Diencephalon (tissue), 1 donor: Measurements from ENCODE around the gene SPAG9. TPM values are rescaled to one million over a fixed set of nuclear protein-coding genes. Genes with fewer than 3 reads are reported as not detected.

ENCODE experiments used
- total RNA-seq: library from RNA; depleted of rRNA; stranded (reverse); fragments of >200 nt; gene quantifications from one replicate; pipeline ENCODE4 v1.2.3, GENCODE V29; 2014

The SPAG9 gene, protein sequence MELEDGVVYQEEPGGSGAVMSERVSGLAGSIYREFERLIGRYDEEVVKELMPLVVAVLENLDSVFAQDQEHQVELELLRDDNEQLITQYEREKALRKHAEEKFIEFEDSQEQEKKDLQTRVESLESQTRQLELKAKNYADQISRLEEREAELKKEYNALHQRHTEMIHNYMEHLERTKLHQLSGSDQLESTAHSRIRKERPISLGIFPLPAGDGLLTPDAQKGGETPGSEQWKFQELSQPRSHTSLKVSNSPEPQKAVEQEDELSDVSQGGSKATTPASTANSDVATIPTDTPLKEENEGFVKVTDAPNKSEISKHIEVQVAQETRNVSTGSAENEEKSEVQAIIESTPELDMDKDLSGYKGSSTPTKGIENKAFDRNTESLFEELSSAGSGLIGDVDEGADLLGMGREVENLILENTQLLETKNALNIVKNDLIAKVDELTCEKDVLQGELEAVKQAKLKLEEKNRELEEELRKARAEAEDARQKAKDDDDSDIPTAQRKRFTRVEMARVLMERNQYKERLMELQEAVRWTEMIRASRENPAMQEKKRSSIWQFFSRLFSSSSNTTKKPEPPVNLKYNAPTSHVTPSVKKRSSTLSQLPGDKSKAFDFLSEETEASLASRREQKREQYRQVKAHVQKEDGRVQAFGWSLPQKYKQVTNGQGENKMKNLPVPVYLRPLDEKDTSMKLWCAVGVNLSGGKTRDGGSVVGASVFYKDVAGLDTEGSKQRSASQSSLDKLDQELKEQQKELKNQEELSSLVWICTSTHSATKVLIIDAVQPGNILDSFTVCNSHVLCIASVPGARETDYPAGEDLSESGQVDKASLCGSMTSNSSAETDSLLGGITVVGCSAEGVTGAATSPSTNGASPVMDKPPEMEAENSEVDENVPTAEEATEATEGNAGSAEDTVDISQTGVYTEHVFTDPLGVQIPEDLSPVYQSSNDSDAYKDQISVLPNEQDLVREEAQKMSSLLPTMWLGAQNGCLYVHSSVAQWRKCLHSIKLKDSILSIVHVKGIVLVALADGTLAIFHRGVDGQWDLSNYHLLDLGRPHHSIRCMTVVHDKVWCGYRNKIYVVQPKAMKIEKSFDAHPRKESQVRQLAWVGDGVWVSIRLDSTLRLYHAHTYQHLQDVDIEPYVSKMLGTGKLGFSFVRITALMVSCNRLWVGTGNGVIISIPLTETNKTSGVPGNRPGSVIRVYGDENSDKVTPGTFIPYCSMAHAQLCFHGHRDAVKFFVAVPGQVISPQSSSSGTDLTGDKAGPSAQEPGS (N-terminal part only)
- 312 TPM for total RNA-seq

DNA sequence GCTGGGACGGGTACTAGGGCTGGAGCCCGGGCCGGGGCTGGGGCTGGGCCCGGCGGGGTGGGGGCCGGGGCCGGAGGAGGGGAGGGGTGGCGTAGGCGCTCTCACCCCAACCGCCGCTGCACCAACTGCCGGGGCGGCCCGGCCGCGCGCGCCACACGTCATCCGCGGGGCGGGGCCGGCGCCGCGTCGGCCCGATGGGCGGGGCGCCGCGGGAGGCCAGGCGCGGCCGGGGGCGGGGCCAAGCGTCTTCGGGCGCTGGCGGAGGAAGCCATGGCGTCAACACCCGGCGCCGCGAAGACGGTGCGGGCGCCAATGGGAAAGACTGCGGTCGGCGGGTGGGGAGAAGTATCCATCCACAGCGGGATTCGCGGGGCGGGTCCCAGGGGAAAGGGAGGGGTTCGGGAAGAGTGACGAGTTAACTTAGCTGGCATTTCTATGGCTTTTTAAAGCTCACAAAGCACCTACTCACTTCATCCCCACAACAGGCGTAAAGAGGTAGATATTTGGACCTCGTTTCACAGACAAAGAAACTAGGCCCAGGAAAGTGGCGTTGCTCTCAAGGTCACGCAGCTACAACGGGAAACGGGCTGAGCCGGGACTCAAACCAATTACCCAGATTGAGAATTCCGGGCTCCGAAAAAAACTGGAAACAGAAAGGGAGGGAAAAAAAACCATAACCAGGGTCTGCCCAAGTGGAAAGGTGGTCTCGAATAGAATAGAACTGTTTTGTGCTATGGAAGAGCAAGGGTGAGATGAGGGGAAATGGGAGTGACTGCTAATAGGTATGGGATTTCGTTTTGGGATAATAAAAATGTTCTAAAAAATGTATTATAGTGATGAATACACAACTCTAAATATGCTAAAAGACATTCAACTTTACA, at the start of gene SPAG9:
TSS of gene SPAG9 (minus strand) at position 130 of the 881 bp plus-strand sequence. CDS start 212 bp downstream, outside the sequence.

DNA sequence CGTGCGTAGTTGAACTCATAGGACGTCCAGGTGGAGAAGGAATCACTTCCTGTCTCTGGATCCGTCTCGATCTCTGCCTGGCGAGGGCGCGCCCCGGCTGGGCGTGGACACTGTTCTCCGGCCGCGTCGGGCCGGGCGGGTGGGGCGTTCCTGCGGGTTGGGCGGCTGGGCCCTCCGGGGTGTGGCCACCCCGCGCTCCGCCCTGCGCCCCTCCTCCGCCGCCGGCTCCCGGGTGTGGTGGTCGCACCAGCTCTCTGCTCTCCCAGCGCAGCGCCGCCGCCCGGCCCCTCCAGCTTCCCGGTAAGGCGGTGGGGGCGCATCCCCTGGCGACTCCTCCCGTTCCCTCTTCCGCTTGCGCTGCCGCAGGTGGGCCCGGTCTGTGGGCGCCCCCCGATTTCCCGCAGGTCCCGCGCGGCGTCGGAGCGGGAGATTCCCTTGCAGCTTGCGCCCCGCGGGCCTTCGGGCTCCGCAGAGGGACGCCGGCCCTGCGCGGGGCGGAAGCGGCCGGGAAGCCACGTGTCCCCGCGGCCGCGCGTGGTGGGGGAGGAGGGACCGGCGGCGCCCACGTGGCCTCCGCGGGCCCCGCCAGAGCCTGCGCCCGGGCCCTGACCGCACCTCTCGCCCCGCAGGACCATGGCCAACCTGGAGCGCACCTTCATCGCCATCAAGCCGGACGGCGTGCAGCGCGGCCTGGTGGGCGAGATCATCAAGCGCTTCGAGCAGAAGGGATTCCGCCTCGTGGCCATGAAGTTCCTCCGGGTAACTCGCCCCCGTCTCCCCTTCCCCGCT, 45.7 kb upstream of the SPAG9 start, which contains the start of gene NME2:
TSS of gene NME2 (plus strand) at position 214 of the 789 bp plus-strand sequence. CDS start at position 634, 420 bp downstream.

DNA sequence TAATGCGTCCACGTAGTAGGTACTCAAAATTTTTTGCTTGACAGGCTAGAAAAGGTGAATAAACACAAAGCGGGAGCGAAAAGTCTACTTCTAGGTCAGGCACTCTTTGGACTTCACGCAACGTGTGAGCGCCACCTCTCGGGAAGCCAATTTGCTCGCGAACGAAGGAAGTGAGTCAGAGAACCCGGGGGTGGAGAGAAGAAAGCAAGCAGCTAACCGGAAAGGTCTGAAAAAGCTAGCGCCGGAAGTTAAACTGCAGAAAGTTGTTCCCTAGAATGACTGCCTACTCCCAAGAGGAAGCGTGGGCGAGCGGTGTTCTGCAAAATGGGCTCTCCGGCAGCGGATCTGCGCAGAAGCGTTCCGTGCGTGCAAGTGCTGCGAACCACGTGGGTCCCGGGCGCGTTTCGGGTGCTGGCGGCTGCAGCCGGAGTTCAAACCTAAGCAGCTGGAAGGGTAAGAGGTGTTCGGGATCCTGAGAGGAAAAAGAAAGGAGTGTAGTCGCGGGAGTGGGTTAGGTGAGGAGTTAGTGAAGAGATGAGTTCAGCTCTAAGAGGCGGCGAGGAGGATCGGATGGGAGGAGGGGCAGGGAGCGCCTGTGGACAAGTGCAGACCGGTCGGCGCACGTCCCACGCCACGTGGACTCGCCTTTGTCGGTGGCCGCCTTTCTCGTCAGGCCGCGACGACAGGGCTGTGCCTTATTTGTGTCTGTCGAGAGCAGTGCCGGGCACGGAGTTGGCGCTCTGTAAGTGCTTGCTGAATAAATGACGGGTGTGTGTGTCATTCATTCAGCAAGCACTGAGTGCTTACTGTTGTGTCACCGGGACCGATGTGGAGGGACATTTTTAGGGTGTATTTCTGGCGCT, 32.8 kb upstream of the SPAG9 start, which contains the start of gene NME1:
TSS of gene NME1 (plus strand) at position 350 of the 863 bp plus-strand sequence. CDS start 2,096 bp downstream, outside the sequence.

Other genes starting within 250 kb of the SPAG9 start
- 52.6 TPM for gene NME1, start 32.7 kb upstream of the SPAG9 start, total RNA-seq
- gene NME2, start 45.5 kb upstream of the SPAG9 start, total RNA-seq = 247 TPM
- 39.4 TPM for gene MBTD1, start 139.2 kb upstream of the SPAG9 start, total RNA-seq
- 45.2 TPM for gene UTP18, start 139.7 kb upstream of the SPAG9 start, total RNA-seq